Neural cell (in vitro differentiated cells): ENCODE results near the gene RBFOX2. TPM values are rescaled to one million over a fixed set of nuclear protein-coding genes. Genes with fewer than 3 reads are reported as not detected.

Experiments
- H2AFZ ChIP-seq: fragments of 200-600, 300-800 bp; sonication (generic), shearing (Covaris generic); 2 replicates; pipeline ENCODE4 v1.6.0; 2014; ENCODE audit warnings: low read depth, mild to moderate bottlenecking, antibody characterized with exemption, low read length, moderate library complexity
- H3F3A ChIP-seq: fragments of 200-600 bp; shearing (Covaris generic); 2 replicates; pipeline ENCODE4 v1.6.1; 2016; ENCODE audit warnings: mild to moderate bottlenecking, moderate library complexity, mixed read lengths, antibody characterized with exemption, low read length; ENCODE audit not compliant: insufficient read depth, poor library complexity, severe bottlenecking
- H3K27ac ChIP-seq: fragments of 200-600, 300-800 bp; sonication (generic), shearing (Covaris generic); 2 replicates; pipeline ENCODE4 v1.5.1; 2014; ENCODE audit warnings: mild to moderate bottlenecking, low read length, moderate library complexity
- H3K27me3 ChIP-seq: fragments of 300-800, 200-600 bp; sonication (generic), shearing (Covaris generic); 2 replicates; pipeline ENCODE4 v1.6.0; 2014; ENCODE audit warnings: mild to moderate bottlenecking, low read depth, low read length, moderate library complexity; ENCODE audit not compliant: insufficient read depth
- H3K36me3 ChIP-seq: fragments of 300-800, 200-600 bp; sonication (generic), shearing (Covaris generic); 2 replicates; pipeline ENCODE4 v1.5.1; 2014; ENCODE audit warnings: mild to moderate bottlenecking, antibody characterized with exemption, low read length, moderate library complexity; ENCODE audit not compliant: insufficient read depth
- H3K4me2 ChIP-seq: fragments of 300-800, 200-600 bp; sonication (generic), shearing (Covaris generic); 2 replicates; pipeline ENCODE4 v1.6.0; 2014; ENCODE audit warnings: mild to moderate bottlenecking, low read length
- H3K4me3 ChIP-seq: fragments of 300-800, 200-600 bp; sonication (generic), shearing (Covaris generic); 2 replicates; pipeline ENCODE4 v1.5.1; 2014; ENCODE audit warnings: mild to moderate bottlenecking, low read length, moderate library complexity
- H3K79me2 ChIP-seq: fragments of 200-600 bp; shearing (Covaris generic); replicated peaks from 2 replicates; pipeline ENCODE4 v1.6.0; 2014; ENCODE audit warnings: mild to moderate bottlenecking, low read length, moderate library complexity; ENCODE audit not compliant: insufficient read depth
- H3K9ac ChIP-seq: fragments of 300-800, 200-600 bp; sonication (generic), shearing (Covaris generic); 2 replicates; pipeline ENCODE4 v1.6.1; 2016; ENCODE audit warnings: mild to moderate bottlenecking, low read length, mixed read lengths
- H3K9me2 ChIP-seq: fragments of 200-600 bp; shearing (Covaris generic); 2 replicates; pipeline ENCODE4 v1.6.1; 2016; ENCODE audit warnings: mild to moderate bottlenecking, low read length, mixed read lengths; ENCODE audit not compliant: insufficient read depth
- H3K9me3 ChIP-seq: fragments of 200-600, 300-800 bp; sonication (generic), shearing (Covaris generic); 2 replicates; pipeline ENCODE4 v1.6.1; 2016; ENCODE audit warnings: mild to moderate bottlenecking, mixed run types, low read length, moderate library complexity, mixed read lengths
- H4K20me1 ChIP-seq: fragments of 200-600 bp; shearing (Covaris generic); 2 replicates; pipeline ENCODE4 v1.6.1; 2016; ENCODE audit warnings: mild to moderate bottlenecking, mixed run types; ENCODE audit not compliant: insufficient read depth
- CTCF ChIP-seq: fragments of 450-650 bp; IDR thresholded peaks from 2 replicates; pipeline ENCODE4 v1.5.1; 2014; ENCODE audit warnings: antibody characterized with exemption, mild to moderate bottlenecking, moderate library complexity; ENCODE audit not compliant: poor library complexity, severe bottlenecking
- EP300 ChIP-seq: fragments of 450-650 bp; conservative IDR thresholded peaks from 2 replicates; pipeline ENCODE4 v1.6.1; 2014; ENCODE audit warnings: antibody characterized with exemption, mild to moderate bottlenecking, moderate library complexity; ENCODE audit not compliant: poor library complexity, severe bottlenecking
- EZH2 ChIP-seq: fragments of 200-600, 300-800 bp; shearing (Covaris generic), sonication (generic); IDR thresholded peaks from 2 replicates; pipeline ENCODE4 v1.6.1; 2014; ENCODE audit warnings: antibody characterized with exemption, low read length, borderline replicate concordance, mild to moderate bottlenecking; ENCODE audit not compliant: insufficient read depth, poor library complexity, severe bottlenecking
- MXI1 ChIP-seq: fragments of 450-650 bp; conservative IDR thresholded peaks from 2 replicates; pipeline ENCODE4 v1.6.1; 2014; ENCODE audit warnings: antibody characterized with exemption, mild to moderate bottlenecking; ENCODE audit not compliant: poor library complexity, severe bottlenecking
- POLR2AphosphoS5 ChIP-seq: IDR thresholded peaks from 2 replicates; pipeline ENCODE4 v1.6.1; 2012
- RAD21 ChIP-seq: fragments of 450-650 bp; conservative IDR thresholded peaks from 2 replicates; pipeline ENCODE4 v1.6.1; 2014; ENCODE audit warnings: antibody characterized with exemption, mild to moderate bottlenecking, moderate library complexity
- REST ChIP-seq: IDR thresholded peaks from 2 replicates; pipeline ENCODE4 v1.6.1; 2012; ENCODE audit warnings: borderline replicate concordance
- SMC3 ChIP-seq: fragments of 450-650 bp; conservative IDR thresholded peaks from 2 replicates; pipeline ENCODE4 v1.6.1; 2014; ENCODE audit warnings: antibody characterized with exemption, mild to moderate bottlenecking, moderate library complexity; ENCODE audit not compliant: poor library complexity
- TAF1 ChIP-seq: IDR thresholded peaks from 2 replicates; pipeline ENCODE4 v1.6.1; 2012; ENCODE audit warnings: low read depth
- polyA plus RNA-seq: library from polyadenylated mRNA; depleted of rRNA; stranded (reverse); fragments of >200 nt; gene quantifications from 2 replicates; pipeline ENCODE4 v1.2.3, GENCODE V29; 2014

The RBFOX2 gene
- polyA plus RNA-seq, 1 donor from 2014 or later: 529 TPM

DNA sequence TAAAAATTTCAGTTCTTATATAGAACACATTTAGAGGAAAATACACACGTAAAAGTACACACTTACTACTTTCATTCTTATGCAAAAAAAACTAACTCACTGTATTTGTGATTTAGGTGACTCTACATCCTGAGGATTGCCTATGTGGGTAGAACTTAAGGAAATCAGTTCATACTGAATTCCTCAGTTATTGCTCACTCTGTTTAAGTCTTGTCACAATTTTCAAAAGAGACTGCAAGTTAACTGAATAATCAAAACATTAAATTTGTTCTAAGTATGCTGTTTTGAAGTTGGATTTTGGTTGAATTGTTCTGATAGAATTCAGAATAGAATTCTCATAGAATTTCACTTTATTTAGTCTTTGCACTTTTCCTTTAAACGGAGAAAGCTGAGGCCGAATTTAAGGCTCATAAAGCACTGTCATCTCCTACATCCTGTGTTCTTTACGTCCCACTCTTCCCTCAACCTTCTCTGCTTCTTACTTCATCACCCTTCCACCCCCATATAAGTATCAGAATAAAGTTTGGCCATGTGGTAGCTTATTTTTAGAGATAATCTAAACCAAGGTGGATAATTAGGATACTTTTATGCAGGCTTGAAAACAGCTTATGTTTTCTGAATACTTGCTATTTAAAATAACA lies 251.2 kb downstream of the RBFOX2 start:
- H3K79me2 ChIP-seq: peaks cover 19% of the 10 kb centered on the region
- H3K4me2 ChIP-seq: no peak overlapping the region
- no peak overlapping the region for H3K4me3 ChIP-seq
- TF ChIP-seq TAF1 (no peak), MXI1 (no peak), RAD21 (no peak), EP300 (no peak), SMC3 (no peak), EZH2 (no peak)
- H3K9me2 ChIP-seq: no peaks in the 10 kb centered on the region
- no peaks in the 10 kb centered on the region for H3F3A ChIP-seq
- H3K27me3 ChIP-seq: no peaks in the 10 kb centered on the region
- H3K9ac ChIP-seq: no peak overlapping the region
- peaks cover 16% of the 10 kb centered on the region for H3K36me3 ChIP-seq
- no peak overlapping the region for H2AFZ ChIP-seq
- no peak overlapping the region for H3K27ac ChIP-seq
- peaks cover 17% of the 10 kb centered on the region for H4K20me1 ChIP-seq
- no peaks in the 10 kb centered on the region for H3K9me3 ChIP-seq

- H4K20me1 ChIP-seq: peaks cover 11% of the 10 kb centered on the region
- H3F3A ChIP-seq: no peaks in the 10 kb centered on the region
- no peaks in the 10 kb centered on the region for H3K9me3 ChIP-seq
- no peak overlapping the region for H2AFZ ChIP-seq
- H3K9me2 ChIP-seq: no peaks in the 10 kb centered on the region
- no peak for TF ChIP-seq MXI1
- TF ChIP-seq SMC3: no peak
- no peak for TF ChIP-seq EP300
- no peak for TF ChIP-seq RAD21
- TF ChIP-seq REST: no peak
- no peak for TF ChIP-seq TAF1
- no peak overlapping the region for H3K4me3 ChIP-seq
- H3K9ac ChIP-seq: no peak overlapping the region
- H3K36me3 ChIP-seq: peaks cover 11% of the 10 kb centered on the region
- no peaks in the 10 kb centered on the region for H3K27me3 ChIP-seq
- no peak overlapping the region for H3K4me2 ChIP-seq
- H3K27ac ChIP-seq: no peak overlapping the region
- H3K79me2 ChIP-seq: peaks cover 9% of the 10 kb centered on the region
These were observed 253.3 kb downstream of the RBFOX2 start for GRCh38 chr22:35775339-35775738.

DNA sequence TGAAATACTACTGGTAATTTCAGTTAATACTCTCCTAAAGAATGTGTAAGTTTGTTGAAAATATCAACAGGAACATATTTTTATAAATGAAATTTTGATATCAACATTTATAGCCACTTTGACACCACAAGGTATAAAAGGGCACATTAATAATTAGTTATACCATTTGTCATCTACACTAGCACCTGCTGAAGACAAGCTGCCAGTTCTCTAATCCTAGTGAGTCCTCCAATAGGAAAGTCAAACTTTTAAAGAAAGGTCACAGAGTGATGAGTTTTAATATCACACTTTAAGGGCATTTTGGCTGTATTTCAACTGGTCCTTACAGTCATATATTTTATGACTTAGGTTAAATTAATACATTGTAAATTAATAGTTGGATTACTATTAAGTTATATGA lies 258.6 kb downstream of the RBFOX2 start:
- Histone ChIP-seq H3K9me3 (no peaks in the 10 kb centered on the region), H3K9me2 (no peaks in the 10 kb centered on the region), H3K27me3 (no peaks in the 10 kb centered on the region), H3F3A (no peaks in the 10 kb centered on the region), H3K27ac (no peak overlapping the region), H3K36me3 (peaks cover 11% of the 10 kb centered on the region), H3K79me2 (peaks cover 9% of the 10 kb centered on the region), H2AFZ (no peak overlapping the region), H4K20me1 (peaks cover 2% of the 10 kb centered on the region), H3K4me2 (no peak overlapping the region), H3K4me3 (no peak overlapping the region), H3K9ac (no peak overlapping the region)
- TF ChIP-seq EP300 (no peak), SMC3 (no peak), RAD21 (no peak), REST (no peak), POLR2AphosphoS5 (no peak), TAF1 (no peak), CTCF (no peak), EZH2 (no peak), MXI1 (no peak)
